GM18909 (cell line): ENCODE results near the gene FASTKD2.

ENCODE experiments used
- ATAC-seq: cut with Tn5 transposase; IDR thresholded peaks from one replicate; pipeline ENCODE4 v1.9.1; 2021; ENCODE audit warnings: mild to moderate bottlenecking; ENCODE audit not compliant: unreplicated experiment, poor library complexity

Gene FASTKD2

GRCh38 chr2:206831442-206831995 is 66.1 kb downstream of the FASTKD2 start:
- ATAC-seq = no peak

GRCh38 chr2:206832873-206833272 is 67.5 kb downstream of the FASTKD2 start:
- ATAC-seq = no peak

GRCh38 chr2:206833291-206833690 is 67.9 kb downstream of the FASTKD2 start:
- no peak for ATAC-seq

- no peak for ATAC-seq
Measured at GRCh38 chr2:206836722-206837121, 71.3 kb downstream of the FASTKD2 start.

- no peak for ATAC-seq
Measured at GRCh38 chr2:206837775-206838174, 72.4 kb downstream of the FASTKD2 start.

GRCh38 chr2:206838690-206839089 is 73.3 kb downstream of the FASTKD2 start:
- no peak for ATAC-seq

- ATAC-seq = no peak
Measured at GRCh38 chr2:206840999-206841398, 75.6 kb downstream of the FASTKD2 start.
